Measurements from ENCODE around the gene DAP. TPM values are rescaled to one million over a fixed set of nuclear protein-coding genes. Genes with fewer than 3 reads are reported as not detected.
"Not testable (repeated sequence)": the region's sequence is repeated elsewhere in the genome, so short reads cannot be mapped to it uniquely, and the experiment has no call there.

DAP gene
- total RNA-seq, 1 donor from 2014 or later, result 22.9 TPM

DNA sequence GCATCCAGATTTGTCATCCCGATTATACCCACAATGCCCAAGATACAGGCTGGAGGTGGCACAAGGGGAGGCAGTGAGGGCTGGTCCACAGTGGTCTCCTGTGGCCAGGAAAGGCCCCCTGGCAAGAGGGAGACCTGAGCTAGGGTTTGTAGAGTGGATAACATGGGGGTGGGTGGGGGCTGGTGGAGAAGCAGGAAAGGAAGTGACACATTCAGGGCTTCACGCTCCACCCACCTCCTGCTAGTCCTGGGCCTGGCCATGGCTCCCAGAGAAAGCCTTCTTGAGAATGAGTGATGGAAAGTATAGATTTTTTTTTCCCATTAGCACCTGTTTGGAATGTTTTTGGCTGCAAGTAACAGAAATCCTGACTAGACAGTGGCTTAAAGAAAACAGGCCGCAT lies 115.9 kb downstream of the DAP start:
- intact Hi-C loops (cut with micrococcal nuclease), result no loop called here
- Histone ChIP-seq H3K36me3 (no peaks in the 10 kb centered on the region), H3K27ac (replicated peaks) (no peak overlapping the region), H3K4me3 (no peak overlapping the region), H3K4me1 (no peaks in the 10 kb centered on the region), H3K27me3 (ENCODE audit: low read depth) (no peaks in the 10 kb centered on the region), H3K9me3 (replicated peaks) (no peaks in the 10 kb centered on the region)
- TF ChIP-seq, protein P1, sequence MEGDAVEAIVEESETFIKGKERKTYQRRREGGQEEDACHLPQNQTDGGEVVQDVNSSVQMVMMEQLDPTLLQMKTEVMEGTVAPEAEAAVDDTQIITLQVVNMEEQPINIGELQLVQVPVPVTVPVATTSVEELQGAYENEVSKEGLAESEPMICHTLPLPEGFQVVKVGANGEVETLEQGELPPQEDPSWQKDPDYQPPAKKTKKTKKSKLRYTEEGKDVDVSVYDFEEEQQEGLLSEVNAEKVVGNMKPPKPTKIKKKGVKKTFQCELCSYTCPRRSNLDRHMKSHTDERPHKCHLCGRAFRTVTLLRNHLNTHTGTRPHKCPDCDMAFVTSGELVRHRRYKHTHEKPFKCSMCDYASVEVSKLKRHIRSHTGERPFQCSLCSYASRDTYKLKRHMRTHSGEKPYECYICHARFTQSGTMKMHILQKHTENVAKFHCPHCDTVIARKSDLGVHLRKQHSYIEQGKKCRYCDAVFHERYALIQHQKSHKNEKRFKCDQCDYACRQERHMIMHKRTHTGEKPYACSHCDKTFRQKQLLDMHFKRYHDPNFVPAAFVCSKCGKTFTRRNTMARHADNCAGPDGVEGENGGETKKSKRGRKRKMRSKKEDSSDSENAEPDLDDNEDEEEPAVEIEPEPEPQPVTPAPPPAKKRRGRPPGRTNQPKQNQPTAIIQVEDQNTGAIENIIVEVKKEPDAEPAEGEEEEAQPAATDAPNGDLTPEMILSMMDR (IDR thresholded peaks at IDR 0.05; ENCODE audit: borderline replicate concordance), result no peak
- DNase-seq, result no peak

DNA sequence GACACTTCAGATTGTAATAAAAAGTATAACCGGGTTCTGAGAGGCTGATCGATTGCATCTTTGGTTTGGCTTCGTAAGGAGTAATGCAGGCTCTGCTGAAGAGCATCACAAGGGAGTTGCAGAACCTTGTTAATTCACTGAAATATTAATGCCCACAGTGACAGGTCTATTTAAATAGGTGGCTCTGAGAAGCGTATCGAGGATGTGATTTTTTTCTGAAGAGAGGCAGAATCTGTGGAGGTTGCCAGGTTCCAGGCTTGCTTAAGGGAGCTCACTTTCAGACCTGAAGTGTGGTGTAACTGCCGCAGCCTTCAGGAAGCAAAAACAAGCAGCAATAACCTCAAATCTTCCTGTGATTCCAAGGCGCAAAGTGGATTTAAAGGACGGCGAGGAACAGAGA lies 116.8 kb downstream of the DAP start:
- no peaks in the 10 kb centered on the region for H3K27me3 ChIP-seq (ENCODE audit: low read depth)
- intact Hi-C loops (cut with micrococcal nuclease), result no loop called here
- H3K27ac ChIP-seq (replicated peaks), result no peak overlapping the region
- H3K4me3 ChIP-seq, result no peak overlapping the region
- no peak for DNase-seq
- H3K36me3 ChIP-seq, result no peaks in the 10 kb centered on the region
- TF ChIP-seq, protein P1 (IDR thresholded peaks at IDR 0.05; ENCODE audit: borderline replicate concordance), result no peak
- H3K4me1 ChIP-seq, result no peaks in the 10 kb centered on the region
- H3K9me3 ChIP-seq (replicated peaks), result no peaks in the 10 kb centered on the region

DNA sequence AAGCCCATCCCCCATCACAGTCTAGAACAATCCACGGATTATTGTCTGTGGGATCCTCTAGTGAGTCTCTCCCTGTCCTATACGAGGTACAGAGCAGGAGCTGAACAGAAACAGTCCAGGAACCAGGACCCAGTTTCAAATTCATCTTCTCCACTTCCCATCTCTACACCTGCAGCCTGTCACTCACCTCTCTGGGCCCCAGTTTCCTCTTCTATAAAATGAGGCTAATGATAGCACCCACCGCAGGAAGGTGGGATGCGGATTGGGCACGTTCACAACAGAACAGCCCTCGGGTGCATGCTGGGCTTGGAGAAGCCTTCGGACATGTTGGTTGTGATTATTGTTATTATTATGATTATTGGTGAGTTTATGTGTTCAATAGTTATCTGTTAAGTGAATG lies 118.7 kb downstream of the DAP start:
- Histone ChIP-seq H3K9me3 (replicated peaks) (no peaks in the 10 kb centered on the region), H3K36me3 (peaks cover 4% of the 10 kb centered on the region), H3K27ac (replicated peaks) (no peak overlapping the region), H3K27me3 (ENCODE audit: low read depth) (no peaks in the 10 kb centered on the region), H3K4me1 (no peaks in the 10 kb centered on the region), H3K4me3 (no peak overlapping the region)
- intact Hi-C loops (cut with micrococcal nuclease), result no loop called here
- TF ChIP-seq, protein P1 (IDR thresholded peaks at IDR 0.05; ENCODE audit: borderline replicate concordance), result no peak
- no peak for DNase-seq

DNA sequence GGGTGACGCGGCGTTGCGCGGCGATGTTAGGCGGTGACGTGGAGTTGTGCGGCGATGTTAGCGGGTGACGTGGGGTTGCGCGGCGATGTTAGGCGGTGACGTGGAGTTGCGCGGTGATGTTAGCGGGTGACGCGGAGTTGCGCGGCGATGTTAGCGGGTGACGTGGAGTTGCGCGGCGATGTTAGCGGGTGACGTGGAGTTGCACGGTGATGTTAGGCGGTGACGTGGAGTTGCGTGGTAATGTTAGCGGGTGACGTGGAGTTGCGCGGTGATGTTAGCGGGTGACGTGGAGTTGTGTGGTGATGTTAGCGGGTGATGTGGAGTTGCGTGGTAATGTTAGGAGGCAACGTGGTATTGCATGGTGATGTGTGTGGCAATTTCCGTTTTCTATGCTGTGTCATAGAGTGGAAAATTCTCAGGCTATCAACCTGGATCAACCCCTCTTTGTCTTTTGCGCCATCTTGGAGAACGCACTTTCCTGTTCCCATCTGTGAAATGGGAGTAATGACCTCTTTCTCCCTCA lies 121.1 kb downstream of the DAP start:
- H3K36me3 ChIP-seq, result peaks cover 4% of the 10 kb centered on the region
- H3K27ac ChIP-seq (replicated peaks), result no peak overlapping the region
- H3K4me1 ChIP-seq, result no peaks in the 10 kb centered on the region
- intact Hi-C loops (cut with micrococcal nuclease), result no loop called here
- TF ChIP-seq, protein P1 (IDR thresholded peaks at IDR 0.05; ENCODE audit: borderline replicate concordance), result no peak
- H3K27me3 ChIP-seq (ENCODE audit: low read depth), result no peaks in the 10 kb centered on the region
- no peaks in the 10 kb centered on the region for H3K9me3 ChIP-seq (replicated peaks)
- no peak overlapping the region for H3K4me3 ChIP-seq
- DNase-seq, result no peak

DNA sequence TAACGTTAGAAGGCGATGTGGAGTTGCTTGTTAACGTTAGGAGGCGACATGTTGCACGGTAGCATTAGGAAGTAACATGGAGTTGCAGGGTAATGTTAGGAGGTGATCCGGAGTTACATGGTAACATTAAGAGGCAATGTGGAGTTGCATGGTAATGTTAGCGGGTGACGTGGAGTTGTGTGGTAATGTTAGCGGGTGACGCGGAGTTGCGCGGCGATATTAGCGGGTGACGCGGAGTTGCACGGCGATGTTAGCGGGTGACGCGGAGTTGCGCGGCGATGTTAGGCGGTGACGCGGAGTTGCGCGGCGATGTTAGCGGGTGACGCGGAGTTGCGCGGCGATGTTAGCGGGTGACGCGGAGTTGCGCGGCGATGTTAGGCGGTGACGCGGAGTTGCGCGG lies 122.3 kb downstream of the DAP start:
- H3K9me3 ChIP-seq (replicated peaks); DNase-seq; intact Hi-C loops (cut with micrococcal nuclease); H3K4me3 ChIP-seq; H3K27ac ChIP-seq (replicated peaks); H3K36me3 ChIP-seq; H3K4me1 ChIP-seq; H3K27me3 ChIP-seq (ENCODE audit: low read depth): not testable (repeated sequence)

DNA sequence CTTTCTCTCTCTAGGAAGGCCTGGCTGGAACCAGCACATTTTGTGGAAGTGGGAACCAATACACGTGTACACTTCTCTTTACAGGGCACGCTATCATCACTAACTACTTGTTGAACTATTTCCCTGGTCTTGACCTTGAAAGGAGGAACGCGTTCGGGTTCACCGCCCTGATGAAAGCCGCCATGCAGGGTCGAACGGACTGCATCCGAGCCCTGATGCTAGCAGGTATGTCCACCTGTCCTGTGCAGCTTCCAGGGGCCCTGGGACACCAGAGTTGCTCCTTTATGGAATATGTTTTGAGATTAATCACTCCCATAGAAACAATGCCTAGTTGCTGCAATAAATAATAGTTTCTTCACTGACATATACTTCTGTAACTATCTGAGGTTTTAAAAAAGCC lies 123.1 kb downstream of the DAP start:
- intact Hi-C loops (cut with micrococcal nuclease), result no loop called here
- no peak overlapping the region for H3K27ac ChIP-seq (replicated peaks)
- TF ChIP-seq, protein P1 (IDR thresholded peaks at IDR 0.05; ENCODE audit: borderline replicate concordance), result no peak
- peaks cover 4% of the 10 kb centered on the region for H3K36me3 ChIP-seq
- H3K9me3 ChIP-seq (replicated peaks), result no peaks in the 10 kb centered on the region
- H3K4me3 ChIP-seq, result no peak overlapping the region
- no peaks in the 10 kb centered on the region for H3K27me3 ChIP-seq (ENCODE audit: low read depth)
- DNase-seq, result no peak
- peaks cover 12% of the 10 kb centered on the region for H3K4me1 ChIP-seq

Data from left ventricle myocardium inferior (tissue), 1 donor.